Esophagus muscularis mucosa (tissue), 4 donors: Measurements from ENCODE around the gene PROX2. TPM values are rescaled to one million over a fixed set of nuclear protein-coding genes. Genes with fewer than 3 reads are reported as not detected.

Experiments
- DNase-seq: peaks from one replicate; pipeline ENCODE4 v3.0.0-alpha.2; 2017; ENCODE audit errors: extremely low spot score
- H3K27ac ChIP-seq, 4 donors: fragments of 200-600 bp; sonication (generic); replicated peaks in 1 of 4; 1 replicate in 3 of 4; 2 replicates in 1 of 4; pipeline ENCODE4 v1.5.1; 2016 to 2019; ENCODE audit warnings: mild to moderate bottlenecking in 1 of 4
- H3K27me3 ChIP-seq, 4 donors: fragments of 200-600 bp; sonication (generic); one replicate each; pipeline versions ENCODE4 v1.5.1 to v1.6.0; 2016 to 2019
- H3K36me3 ChIP-seq, 4 donors: fragments of 200-600 bp; sonication (generic); one replicate each; pipeline ENCODE4 v1.5.1; 2016 to 2019
- H3K4me1 ChIP-seq, 4 donors: fragments of 200-600 bp; sonication (generic); one replicate each; pipeline ENCODE4 v1.5.1; 2016 to 2019
- H3K4me3 ChIP-seq, 4 donors: fragments of 200-600 bp; sonication (generic); 1 replicate in 2 of 4; 2 replicates in 2 of 4; pipeline ENCODE4 v1.5.1; 2016 to 2019; ENCODE audit warnings: mild to moderate bottlenecking in 4 of 4, moderate library complexity in 1 of 4
- H3K9me3 ChIP-seq, 4 donors: fragments of 200-600 bp; sonication (generic); 1 replicate in 3 of 4; 2 replicates in 1 of 4; pipeline ENCODE4 v1.5.1; 2016 to 2019
- CTCF ChIP-seq, 3 experiments: fragments of 200-600 bp in 2 of 3; fragments of 450-650 bp in 1 of 3; sonication (generic) in 2 of 3; IDR thresholded peaks; one replicate each; pipeline ENCODE4 v1.5.1; 2017 to 2019; ENCODE audit warnings: antibody characterized with exemption in 3 of 3, mild to moderate bottlenecking in 2 of 3, moderate library complexity in 1 of 3
- EP300 ChIP-seq: sonication (generic); formaldehyde crosslinking; IDR thresholded peaks from one replicate; pipeline ENCODE4 v1.6.1; 2017; ENCODE audit warnings: antibody characterized with exemption
- POLR2A ChIP-seq: fragments of 450-650 bp; IDR thresholded peaks from one replicate; pipeline ENCODE4 v1.6.1; 2017; ENCODE audit warnings: antibody characterized with exemption, moderate library complexity, mild to moderate bottlenecking, low read depth
- POLR2AphosphoS5 ChIP-seq, 2 donors: sonication (generic); formaldehyde crosslinking; IDR thresholded peaks; one replicate each; pipeline ENCODE4 v1.6.1; 2017; ENCODE audit warnings: antibody characterized with exemption in 2 of 2
- WGBS: methylation state at CpG from one replicate; pipeline ENCODE4 v1.1.5; 2018; 5-methylcytosine and 5-hydroxymethylcytosine counted together
- intact Hi-C: fragments of 100-400 bp; cut with DNase I; formaldehyde crosslinking; loops from one replicate; pipeline ENCODE4 v1.15.1; 2023
- total RNA-seq, 4 donors: library from RNA; depleted of rRNA; stranded (reverse); fragments of >200 nt; gene quantifications; one replicate each; pipeline versions ENCODE4 v1.1.0 to v1.2.1, GENCODE V29; 2016

PROX2 gene
- total RNA-seq, 4 donors from 2014 or later: not detected

GRCh38 chr14:74865156-74865555, 10.8 kb downstream of the PROX2 start:
- no peaks in the 10 kb centered on the region for H3K9me3 ChIP-seq
- H3K36me3 ChIP-seq: no peaks in the 10 kb centered on the region
- no peak for TF ChIP-seq EP300
- no peak for TF ChIP-seq CTCF (IDR thresholded peaks at IDR 0.05)
- TF ChIP-seq POLR2A: no peak
- no peak for TF ChIP-seq POLR2AphosphoS5 (IDR thresholded peaks at IDR 0.05)
- no peak for DNase-seq
- no peak overlapping the region for H3K4me3 ChIP-seq
- intact Hi-C loops: no loop called here
- H3K27ac ChIP-seq: no peak overlapping the region
- 91% methylated on average over 5 of the region's 5 CpGs for WGBS
- peaks cover 0 to 10% (median 10%) of the 10 kb centered on the region in 4 donors for H3K4me1 ChIP-seq
- no peaks in the 10 kb centered on the region for H3K27me3 ChIP-seq

- WGBS: 85% methylated on average over 9 of the region's 9 CpGs
- Histone ChIP-seq H3K27ac (no peak overlapping the region), H3K27me3 (no peaks in the 10 kb centered on the region), H3K36me3 (no peaks in the 10 kb centered on the region), H3K4me1 (peaks cover 0 to 10% (median 10%) of the 10 kb centered on the region in 4 donors), H3K9me3 (no peaks in the 10 kb centered on the region), H3K4me3 (no peak overlapping the region)
- no peak for DNase-seq
- TF ChIP-seq CTCF (IDR thresholded peaks at IDR 0.05) (no peak), POLR2AphosphoS5 (IDR thresholded peaks at IDR 0.05) (no peak), POLR2A (no peak), EP300 (no peak)
- intact Hi-C loops: no loop called here
These were observed 11.7 kb downstream of the PROX2 start for GRCh38 chr14:74864198-74864597.

GRCh38 chr14:74863274-74863673, 12.7 kb downstream of the PROX2 start:
- H3K9me3 ChIP-seq: no peaks in the 10 kb centered on the region
- H3K36me3 ChIP-seq: no peaks in the 10 kb centered on the region
- no peak overlapping the region for H3K4me3 ChIP-seq
- no peak for DNase-seq
- H3K27me3 ChIP-seq: no peaks in the 10 kb centered on the region
- no peak overlapping the region for H3K27ac ChIP-seq
- no peak for TF ChIP-seq CTCF (IDR thresholded peaks at IDR 0.05)
- TF ChIP-seq POLR2A: no peak
- TF ChIP-seq EP300: no peak
- TF ChIP-seq POLR2AphosphoS5 (IDR thresholded peaks at IDR 0.05): no peak
- WGBS: 83% methylated on average over 6 of the region's 9 CpGs
- intact Hi-C loops: no loop called here
- H3K4me1 ChIP-seq: peaks cover 0 to 10% (median 10%) of the 10 kb centered on the region in 4 donors

GRCh38 chr14:74861734-74862090, 14.2 kb downstream of the PROX2 start:
- H3K4me3 ChIP-seq: no peak overlapping the region
- no peaks in the 10 kb centered on the region for H3K9me3 ChIP-seq
- no peak for TF ChIP-seq CTCF (IDR thresholded peaks at IDR 0.05)
- TF ChIP-seq EP300: no peak
- TF ChIP-seq POLR2AphosphoS5 (IDR thresholded peaks at IDR 0.05): no peak
- no peak for TF ChIP-seq POLR2A
- H3K36me3 ChIP-seq: no peaks in the 10 kb centered on the region
- peaks cover 0 to 10% (median 10%) of the 10 kb centered on the region in 4 donors for H3K4me1 ChIP-seq
- H3K27me3 ChIP-seq: no peaks in the 10 kb centered on the region
- no peak overlapping the region for H3K27ac ChIP-seq
- DNase-seq: no peak
- WGBS: 84% methylated on average over 3 of the region's 3 CpGs
- intact Hi-C loops: loop anchor here (2.0 kb wide), 1 partner anchor 43 kb away; no protein-coding TSS in a partner anchor
